ENCODE measurements around the gene PBX1. TPM values are rescaled to one million over a fixed set of nuclear protein-coding genes. Genes with fewer than 3 reads are reported as not detected.
"Not testable (repeated sequence)": the region's sequence is repeated elsewhere in the genome, so short reads cannot be mapped to it uniquely, and the experiment has no call there.

The PBX1 gene
- total RNA-seq, 6 donors from 2014 or later: 17.8 to 59.6 (median 38.3) TPM

DNA sequence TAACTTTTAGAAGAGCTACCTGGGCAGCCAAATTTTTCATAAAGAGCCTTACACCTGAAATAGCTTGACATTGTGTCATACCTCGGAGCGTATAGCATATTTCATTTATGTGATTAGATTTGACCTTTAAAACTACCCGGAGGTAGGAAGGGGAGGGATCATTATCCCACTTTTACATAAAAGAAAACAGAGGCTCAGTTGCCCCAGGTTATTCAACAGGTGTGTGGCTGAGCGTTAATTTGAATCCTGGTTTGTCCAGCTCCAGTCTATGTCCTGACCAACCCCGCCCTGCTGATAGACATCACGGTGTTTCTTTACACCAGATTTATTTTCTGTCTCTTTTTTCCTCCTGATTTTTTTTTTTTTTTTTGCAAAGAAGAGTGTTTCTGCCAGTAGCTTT lies 39.7 kb downstream of the PBX1 start:
- no peaks in the 10 kb centered on the region for H3K9me3 ChIP-seq
- no peak overlapping the region for H3K27ac ChIP-seq
- H3K4me3 ChIP-seq: no peak overlapping the region
- ATAC-seq (ENCODE audit: low FRiP score in 2 of 2): no peak
- H3K36me3 ChIP-seq: no peaks in the 10 kb centered on the region
- WGBS, 2 donors: 83 to 86% methylated on average over 6 of the region's 6 CpGs
- TF ChIP-seq EP300 (IDR thresholded peaks at IDR 0.05): no peak
- TF ChIP-seq POLR2AphosphoS5 (IDR thresholded peaks at IDR 0.05): no peak
- TF ChIP-seq, protein P1, sequence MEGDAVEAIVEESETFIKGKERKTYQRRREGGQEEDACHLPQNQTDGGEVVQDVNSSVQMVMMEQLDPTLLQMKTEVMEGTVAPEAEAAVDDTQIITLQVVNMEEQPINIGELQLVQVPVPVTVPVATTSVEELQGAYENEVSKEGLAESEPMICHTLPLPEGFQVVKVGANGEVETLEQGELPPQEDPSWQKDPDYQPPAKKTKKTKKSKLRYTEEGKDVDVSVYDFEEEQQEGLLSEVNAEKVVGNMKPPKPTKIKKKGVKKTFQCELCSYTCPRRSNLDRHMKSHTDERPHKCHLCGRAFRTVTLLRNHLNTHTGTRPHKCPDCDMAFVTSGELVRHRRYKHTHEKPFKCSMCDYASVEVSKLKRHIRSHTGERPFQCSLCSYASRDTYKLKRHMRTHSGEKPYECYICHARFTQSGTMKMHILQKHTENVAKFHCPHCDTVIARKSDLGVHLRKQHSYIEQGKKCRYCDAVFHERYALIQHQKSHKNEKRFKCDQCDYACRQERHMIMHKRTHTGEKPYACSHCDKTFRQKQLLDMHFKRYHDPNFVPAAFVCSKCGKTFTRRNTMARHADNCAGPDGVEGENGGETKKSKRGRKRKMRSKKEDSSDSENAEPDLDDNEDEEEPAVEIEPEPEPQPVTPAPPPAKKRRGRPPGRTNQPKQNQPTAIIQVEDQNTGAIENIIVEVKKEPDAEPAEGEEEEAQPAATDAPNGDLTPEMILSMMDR (IDR thresholded peaks at IDR 0.05): no peak
- H3K4me1 ChIP-seq: peaks cover 17 to 30% (median 22%) of the 10 kb centered on the region in 4 donors
- no peaks in the 10 kb centered on the region for H3K27me3 ChIP-seq
- DNase-seq: no peak

DNA sequence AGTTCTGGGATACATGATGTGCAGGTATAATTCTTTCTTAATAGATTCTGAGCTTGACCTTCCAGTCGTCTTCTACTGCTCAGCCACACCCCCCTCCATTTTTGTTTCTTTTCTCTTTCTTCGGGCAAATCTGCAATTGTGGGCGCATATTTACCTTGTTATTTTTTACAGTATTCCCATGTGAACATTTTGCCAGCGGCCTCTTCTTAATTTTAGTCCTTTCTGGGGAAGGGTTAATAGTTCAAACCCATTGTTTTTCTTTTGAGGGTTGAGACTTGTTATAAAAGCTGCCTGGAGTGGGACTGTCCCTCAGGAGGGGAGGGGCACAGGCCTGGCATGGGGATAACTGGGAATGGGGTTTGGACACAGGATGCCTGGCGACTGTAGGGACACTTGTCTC lies 40.3 kb downstream of the PBX1 start:
- H3K4me3 ChIP-seq: no peak overlapping the region
- no peak for TF ChIP-seq EP300 (IDR thresholded peaks at IDR 0.05)
- TF ChIP-seq, protein P1 (IDR thresholded peaks at IDR 0.05): no peak
- 62 to 68% methylated on average over 5 of the region's 5 CpGs for WGBS, 2 donors
- no peaks in the 10 kb centered on the region for H3K9me3 ChIP-seq
- no peak for ATAC-seq (ENCODE audit: low FRiP score in 2 of 2)
- no peak overlapping the region for H3K27ac ChIP-seq
- H3K4me1 ChIP-seq: peaks cover 17 to 30% (median 22%) of the 10 kb centered on the region in 4 donors
- H3K36me3 ChIP-seq: no peaks in the 10 kb centered on the region
- no peaks in the 10 kb centered on the region for H3K27me3 ChIP-seq
- no peak for DNase-seq

DNA sequence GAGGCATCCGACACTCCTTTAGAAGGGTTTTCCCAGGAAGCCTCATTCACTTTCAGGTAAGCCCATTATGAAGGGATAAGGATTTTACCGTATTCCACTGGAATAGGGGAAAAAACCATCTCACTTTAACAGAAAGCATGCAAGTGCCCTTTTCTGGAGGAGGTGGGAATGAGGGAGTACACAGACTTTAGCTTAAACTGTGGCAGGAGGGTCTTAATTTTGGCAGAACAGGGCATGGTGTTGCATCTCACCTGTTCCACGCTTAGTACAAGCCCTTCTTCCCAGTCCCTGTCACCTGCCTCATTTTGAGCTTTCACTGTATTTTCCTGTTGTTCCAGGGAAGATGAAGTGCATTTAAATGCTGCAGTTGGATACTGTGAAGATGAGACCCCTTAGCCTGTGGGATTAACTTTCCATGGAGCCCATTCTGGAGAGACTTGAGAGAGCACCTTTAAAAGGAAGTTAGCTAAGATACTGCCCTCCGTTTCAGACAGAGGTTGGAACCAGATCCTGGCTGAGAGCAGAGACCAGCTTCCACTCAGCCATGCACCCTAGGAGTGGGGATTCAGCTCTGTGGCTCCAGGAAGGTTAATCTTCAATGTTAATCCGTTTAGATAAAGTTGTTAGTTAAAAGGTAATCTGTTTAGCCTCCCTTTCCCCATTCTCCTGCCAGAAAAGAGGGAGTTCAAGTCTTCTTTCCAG lies 42.6 kb downstream of the PBX1 start:
- Histone ChIP-seq H3K27ac (peak overlapping the region; percentile 62 to 73 (median 66)), H3K36me3 (no peaks in the 10 kb centered on the region), H3K4me1 (peaks cover 17 to 30% (median 24%) of the 10 kb centered on the region in 4 donors), H3K4me3 (peak overlapping the region in 1 of 4 donors; percentile 2), H3K9me3 (no peaks in the 10 kb centered on the region), H3K27me3 (no peaks in the 10 kb centered on the region)
- TF ChIP-seq EP300 (IDR thresholded peaks at IDR 0.05): no peak
- 47 to 58% methylated on average over 5 of the region's 5 CpGs for WGBS, 2 donors
- no peak for DNase-seq
- peak; percentile 18 to 54 for ATAC-seq (ENCODE audit: low FRiP score in 2 of 2)

DNA sequence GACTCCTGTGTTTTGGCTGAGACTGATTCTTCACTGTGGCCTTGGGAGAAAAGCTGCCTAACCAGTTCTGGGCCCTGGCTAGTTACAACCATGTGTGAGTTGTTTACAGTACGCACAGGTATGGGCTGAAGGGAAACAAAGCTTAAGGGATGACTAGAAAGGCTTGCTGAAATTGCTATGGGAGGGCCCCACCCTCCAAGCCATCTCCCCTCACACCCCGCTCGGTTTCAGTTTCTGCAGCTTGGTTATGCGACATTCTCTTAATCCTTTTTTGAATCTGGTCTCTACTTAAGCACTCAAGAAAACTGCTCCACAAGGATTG lies 43.1 kb downstream of the PBX1 start:
- Histone ChIP-seq H3K4me1 (peaks cover 17 to 30% (median 24%) of the 10 kb centered on the region in 4 donors), H3K4me3 (peak overlapping the region in 2 of 4 donors; percentile 2 to 16), H3K9me3 (no peaks in the 10 kb centered on the region), H3K27ac (peak overlapping the region; percentile 62 to 73 (median 66)), H3K36me3 (no peaks in the 10 kb centered on the region), H3K27me3 (no peaks in the 10 kb centered on the region)
- TF ChIP-seq, protein P1 (IDR thresholded peaks at IDR 0.05): no peak
- TF ChIP-seq EP300 (IDR thresholded peaks at IDR 0.05): no peak
- DNase-seq (peak in 1 of 2 donors; percentile 81), ATAC-seq (ENCODE audit: low FRiP score in 2 of 2) (peak; percentile 65 to 87)
- 69 to 74% methylated on average over 4 of the region's 4 CpGs for WGBS, 2 donors

DNA sequence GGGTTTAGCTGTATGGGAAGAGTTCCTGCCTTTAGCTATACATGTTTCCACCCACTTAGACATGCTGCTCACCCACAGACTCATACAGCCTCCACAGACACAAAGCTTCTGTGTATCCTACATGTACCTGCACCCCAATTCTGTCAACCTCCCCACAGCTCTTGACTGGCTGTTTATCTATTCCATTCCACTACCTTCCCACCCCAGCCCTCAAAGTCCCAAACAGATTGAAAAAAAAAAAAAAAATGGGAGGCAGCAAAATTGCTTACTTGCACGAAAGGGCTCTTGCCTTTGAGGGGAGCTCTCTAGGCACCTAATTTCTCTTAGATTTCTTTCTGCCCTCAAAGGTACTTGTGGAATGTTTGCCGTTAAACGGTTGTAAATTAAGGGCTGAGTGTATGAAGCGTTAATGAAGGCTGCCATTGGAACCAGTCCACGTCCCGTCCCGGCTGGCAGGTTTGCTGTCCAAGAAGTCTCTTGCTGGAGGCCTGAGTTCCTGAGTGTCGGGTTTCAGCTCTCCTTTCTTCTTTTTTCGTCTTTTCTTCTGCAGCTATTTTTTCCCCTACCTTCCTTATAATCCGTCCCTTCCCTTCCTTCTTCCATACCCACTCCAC lies 43.6 kb downstream of the PBX1 start:
- H3K36me3 ChIP-seq: no peaks in the 10 kb centered on the region
- H3K4me1 ChIP-seq: peaks cover 17 to 31% (median 24%) of the 10 kb centered on the region in 4 donors
- H3K9me3 ChIP-seq: no peaks in the 10 kb centered on the region
- H3K4me3 ChIP-seq: peak overlapping the region in 2 of 4 donors; percentile 2 to 16
- peak overlapping the region; percentile 62 to 73 (median 66) for H3K27ac ChIP-seq
- H3K27me3 ChIP-seq: no peaks in the 10 kb centered on the region
- peak; percentile 19 to 66 for ATAC-seq (ENCODE audit: low FRiP score in 2 of 2)
- TF ChIP-seq POLR2A (IDR thresholded peaks at IDR 0.05) (no peak), POLR2AphosphoS5 (IDR thresholded peaks at IDR 0.05) (no peak), EP300 (IDR thresholded peaks at IDR 0.05) (no peak)
- TF ChIP-seq, protein P1 (IDR thresholded peaks at IDR 0.05): no peak
- peak in 1 of 2 donors; percentile 60 for DNase-seq
- 9 to 13% methylated on average over 10 of the region's 10 CpGs for WGBS, 2 donors

DNA sequence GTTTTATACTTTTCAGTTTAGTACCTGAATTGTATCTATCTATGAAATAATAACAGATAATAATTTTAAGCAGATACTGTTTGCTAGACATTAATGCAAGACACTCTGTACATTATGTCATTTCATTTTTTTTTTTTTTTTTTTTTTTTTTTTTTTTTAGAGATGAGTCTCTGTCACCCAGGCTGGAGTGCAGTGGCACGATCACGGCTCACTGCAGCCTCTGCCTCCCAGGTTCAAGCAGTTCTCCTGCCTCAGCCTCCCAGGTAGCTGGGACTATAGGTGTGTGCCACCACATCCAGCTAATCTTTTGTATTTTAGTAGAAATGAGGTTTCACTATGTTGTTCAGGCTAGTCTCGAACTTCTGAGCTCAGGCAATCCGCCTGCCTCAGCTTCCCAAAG lies 44.8 kb downstream of the PBX1 start:
- WGBS, 2 donors: 88 to 98% methylated on average over 4 of the region's 4 CpGs

More for the DNA sequence above, 44.8 kb downstream of the PBX1 start:
- peaks cover 17 to 33% (median 28%) of the 10 kb centered on the region in 4 donors for H3K4me1 ChIP-seq
- not testable (repeated sequence) for H3K9me3 ChIP-seq; H3K27me3 ChIP-seq; DNase-seq; H3K36me3 ChIP-seq; H3K4me3 ChIP-seq; H3K27ac ChIP-seq; ATAC-seq (ENCODE audit: low FRiP score in 2 of 2)
